NCI-H1417 (cell line): ENCODE data around the gene NXPE2.
A peak's percentile ranks its signal among the peaks of the same experiment; 100 is the strongest.
"Not testable (repeated sequence)": the region's sequence is repeated elsewhere in the genome, so short reads cannot be mapped to it uniquely, and the experiment has no call there.

Experiments used
- DNase-seq, 3 experiments: peaks; one replicate each; lab custom pipeline; 2025; lab: John Stamatoyannopoulos, UW

The NXPE2 gene

DNA sequence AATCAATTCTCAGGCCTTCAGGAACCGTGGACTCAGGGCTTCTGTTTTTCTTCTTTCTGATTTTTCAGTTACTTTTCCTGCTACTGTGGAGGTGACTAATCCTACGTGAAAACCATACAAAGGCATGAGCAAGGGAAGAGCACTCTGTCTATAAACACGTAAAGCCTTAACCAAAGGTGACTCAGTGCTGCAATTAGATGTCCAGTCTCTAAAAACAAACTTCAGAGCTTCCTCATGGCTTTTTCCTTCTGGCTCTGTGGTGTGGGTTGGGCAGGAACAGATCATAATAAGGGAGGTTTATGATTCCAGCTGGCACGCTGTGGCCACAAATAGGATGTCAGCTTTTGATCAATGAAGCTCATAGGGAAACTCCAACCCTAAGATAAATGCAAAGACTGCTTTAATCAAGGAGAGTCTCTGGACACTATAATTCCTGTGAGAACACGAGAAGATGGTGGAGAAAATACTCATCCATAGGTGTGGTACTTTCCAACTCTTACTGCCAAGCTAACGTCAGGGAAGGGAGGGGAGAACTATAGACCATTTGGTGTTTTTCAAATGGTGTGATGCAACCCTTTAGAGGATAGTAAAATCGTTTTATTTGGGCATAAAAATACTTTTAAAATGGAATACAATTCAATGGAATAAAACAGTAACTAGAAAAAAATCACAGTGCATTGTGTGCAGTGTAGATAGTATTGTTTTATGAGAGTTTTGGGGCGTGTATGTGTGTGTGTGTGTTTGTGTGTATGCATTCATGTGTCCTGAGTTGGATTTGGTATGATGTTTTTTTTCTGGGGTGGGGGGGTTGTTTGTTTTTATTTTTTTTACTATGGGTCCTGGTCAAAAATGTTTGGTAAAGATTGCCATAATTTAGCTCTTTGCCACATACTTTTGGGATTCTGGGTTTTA lies at the start of gene NXPE2:
TSS of gene NXPE2 (plus strand) at position 403 of the 912 bp plus-strand sequence. CDS start at position 452, 49 bp downstream.
- DNase-seq: no peak

DNA sequence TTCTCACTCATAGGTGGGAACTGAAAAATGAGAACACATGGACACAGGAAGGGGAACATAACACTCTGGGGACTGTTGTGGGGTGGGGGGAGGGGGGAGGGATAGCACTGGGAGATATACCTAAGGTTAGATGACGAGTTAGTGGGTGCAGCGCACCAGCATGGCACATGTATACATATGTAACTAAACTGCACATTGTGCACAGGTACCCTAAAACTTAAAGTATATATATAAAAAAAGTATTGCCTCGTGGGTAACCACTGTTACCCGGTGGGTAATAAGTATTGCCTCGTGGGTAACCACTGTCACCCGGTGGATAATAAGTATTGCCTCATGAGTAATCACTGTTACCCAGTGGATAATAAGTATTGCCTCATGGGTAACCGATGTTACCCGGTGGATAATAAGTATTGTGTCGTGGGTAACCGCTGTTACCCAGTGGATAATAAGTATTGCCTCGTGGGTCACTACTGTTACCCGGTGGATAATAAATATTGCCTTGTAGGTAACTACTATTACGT lies 46.8 kb upstream of the NXPE2 start:
- DNase-seq: not testable (repeated sequence)

DNA sequence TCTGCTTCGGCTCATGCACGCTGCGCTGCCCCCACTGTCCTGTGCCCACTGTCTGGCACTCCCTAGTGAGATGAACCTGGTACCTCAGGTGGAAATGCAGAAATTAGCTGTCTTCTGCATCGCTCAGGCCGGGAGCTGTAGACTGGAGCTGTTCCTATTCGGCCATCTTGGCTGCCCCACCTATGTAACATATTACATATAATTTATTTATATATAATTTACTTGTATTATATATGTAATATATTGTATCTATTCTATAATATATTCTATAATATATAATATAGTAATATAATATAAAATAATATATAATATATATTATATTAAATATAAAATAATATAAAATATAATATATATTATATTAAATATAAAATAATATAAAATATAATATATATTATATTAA lies 38.9 kb upstream of the NXPE2 start:
- DNase-seq: not testable (repeated sequence)

DNA sequence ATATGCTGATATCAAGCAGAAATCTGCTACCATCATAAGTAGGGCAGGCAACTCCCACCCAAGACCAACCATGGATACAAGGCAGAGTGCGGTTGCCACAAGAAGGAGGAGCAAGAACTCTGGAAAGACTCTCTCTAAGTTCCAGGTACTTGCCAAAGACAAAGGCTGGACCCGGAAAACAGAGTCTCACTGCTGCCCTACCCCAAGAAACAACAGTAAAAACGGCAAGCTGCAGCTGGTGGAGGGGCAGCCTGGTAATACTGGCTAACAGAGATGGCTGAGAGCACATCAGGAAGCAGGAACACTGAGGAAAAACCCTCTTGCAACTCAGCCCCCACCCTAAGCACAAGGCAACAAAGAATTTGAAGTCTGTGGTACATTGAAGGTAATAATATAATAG lies 27.7 kb upstream of the NXPE2 start:
- no peak for DNase-seq

DNA sequence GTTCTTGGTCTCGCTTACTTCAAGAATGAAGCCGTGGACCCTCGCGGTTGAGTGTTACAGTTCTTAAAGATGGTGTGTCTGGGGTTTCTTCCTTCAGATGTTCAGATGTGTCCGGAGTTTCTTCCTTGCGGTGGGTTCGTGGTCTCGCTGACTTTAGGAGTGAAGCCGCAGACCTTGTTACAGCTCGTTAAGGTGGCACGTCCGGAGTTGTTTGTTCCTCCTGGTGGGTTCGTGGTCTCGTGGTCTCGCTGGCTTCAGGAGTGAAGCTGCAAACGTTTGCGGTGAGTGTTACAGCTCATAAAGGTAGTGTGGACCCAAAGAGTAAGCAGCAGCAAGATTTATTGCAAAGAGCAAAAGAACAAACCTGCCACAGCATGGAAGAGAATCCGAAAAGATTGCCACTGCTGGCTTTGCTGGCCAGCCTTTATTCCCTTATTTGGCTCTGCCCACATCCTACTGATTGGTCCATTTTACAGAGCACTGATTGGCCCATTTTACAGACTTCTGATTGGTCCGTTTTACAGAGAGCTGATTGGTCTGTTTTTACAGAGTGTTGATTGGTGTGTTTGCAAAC lies 27.1 kb upstream of the NXPE2 start:
- DNase-seq: no peak

DNA sequence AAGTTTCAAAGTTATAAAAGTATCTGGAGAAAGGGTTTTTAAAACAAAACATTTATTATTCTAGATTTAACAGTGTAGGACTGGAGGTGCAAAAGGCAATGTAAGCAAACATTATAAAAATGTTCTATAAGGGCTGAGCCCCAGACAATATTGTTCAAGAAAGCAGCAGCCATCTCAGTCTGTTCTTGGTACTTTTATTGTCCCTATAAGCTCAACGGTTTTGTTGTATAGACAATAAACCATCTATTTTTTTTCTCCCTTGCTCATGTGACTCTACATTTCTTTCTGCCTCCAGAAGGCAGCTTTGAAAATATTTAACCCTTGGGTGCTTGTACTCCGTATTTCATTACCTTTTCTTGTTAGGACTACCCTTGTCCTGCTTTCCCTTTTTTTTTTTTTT lies 25.2 kb upstream of the NXPE2 start:
- no peak for DNase-seq

DNA sequence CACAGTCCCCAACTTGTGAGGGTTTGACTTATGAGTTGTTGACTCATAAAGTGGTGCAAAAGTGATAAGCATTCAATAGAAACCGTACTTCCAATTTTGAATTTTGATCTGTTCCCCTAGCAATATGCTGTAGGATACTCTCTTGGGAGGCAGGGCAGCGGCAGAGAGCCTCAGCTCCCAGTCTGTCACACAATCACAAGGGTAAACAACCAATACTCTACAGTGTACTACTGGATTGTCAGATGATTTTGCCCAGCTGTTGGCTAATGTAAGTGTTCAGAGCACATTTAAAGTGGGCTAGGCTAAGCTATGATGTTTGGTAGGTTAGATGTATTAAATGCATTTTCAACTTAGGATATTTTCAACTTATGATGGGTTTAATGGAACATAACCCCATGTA lies 13.7 kb upstream of the NXPE2 start:
- DNase-seq: no peak

DNA sequence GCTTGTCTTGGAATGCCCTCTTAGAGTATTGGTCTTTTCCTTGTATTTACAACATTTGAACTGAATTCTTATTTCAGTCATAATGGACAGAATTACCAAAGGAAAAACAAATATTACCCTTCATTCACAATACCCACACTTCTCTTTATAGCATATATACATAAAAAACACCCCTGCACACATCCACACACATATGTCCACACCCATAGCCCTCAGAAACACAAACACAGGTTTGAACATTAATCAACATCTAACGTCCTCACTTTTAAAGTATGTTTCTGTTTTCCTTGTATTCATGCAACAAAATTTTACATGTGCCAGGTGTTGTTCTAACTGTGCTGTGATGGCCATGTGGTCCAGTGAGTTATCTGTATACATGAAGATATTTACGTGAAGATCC lies 11.6 kb upstream of the NXPE2 start:
- DNase-seq: no peak

DNA sequence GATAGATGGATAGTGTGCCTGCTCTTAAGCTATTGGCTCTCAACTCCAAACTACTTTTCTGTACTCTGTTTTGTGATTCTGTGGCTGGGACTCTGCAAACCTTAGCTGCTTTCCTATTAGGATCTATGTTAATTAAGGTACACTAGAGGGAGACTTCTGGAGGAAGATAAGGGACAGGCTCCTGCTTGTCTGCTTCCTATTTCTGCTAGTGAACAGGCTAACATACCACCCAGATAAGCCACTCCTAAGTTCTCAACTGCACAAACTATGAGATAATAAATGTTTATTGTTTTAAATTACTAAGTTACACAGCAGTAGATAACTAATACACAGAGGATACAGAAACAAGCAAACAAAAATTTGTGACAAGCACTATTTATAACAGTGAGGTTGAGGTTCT lies 10.2 kb upstream of the NXPE2 start:
- no peak for DNase-seq

DNA sequence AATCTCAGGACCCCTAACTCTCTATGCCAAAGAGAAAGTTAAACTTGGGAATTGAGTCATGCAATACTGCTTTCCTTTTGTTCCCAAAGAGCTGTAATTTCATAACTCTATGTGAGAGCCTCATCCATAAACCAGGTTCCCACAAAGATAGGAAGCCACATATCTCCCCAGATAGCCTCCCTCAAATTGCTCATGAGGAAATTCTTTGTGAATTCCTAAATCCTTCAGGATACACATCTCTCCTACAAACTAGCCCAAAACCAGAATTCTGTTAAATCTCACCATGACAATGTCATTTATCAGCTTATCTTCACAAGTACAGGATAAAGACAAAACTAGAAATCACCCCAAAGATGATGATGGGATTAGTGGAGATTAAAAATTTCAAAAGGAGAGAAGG lies 4.7 kb upstream of the NXPE2 start:
- DNase-seq: no peak

DNA sequence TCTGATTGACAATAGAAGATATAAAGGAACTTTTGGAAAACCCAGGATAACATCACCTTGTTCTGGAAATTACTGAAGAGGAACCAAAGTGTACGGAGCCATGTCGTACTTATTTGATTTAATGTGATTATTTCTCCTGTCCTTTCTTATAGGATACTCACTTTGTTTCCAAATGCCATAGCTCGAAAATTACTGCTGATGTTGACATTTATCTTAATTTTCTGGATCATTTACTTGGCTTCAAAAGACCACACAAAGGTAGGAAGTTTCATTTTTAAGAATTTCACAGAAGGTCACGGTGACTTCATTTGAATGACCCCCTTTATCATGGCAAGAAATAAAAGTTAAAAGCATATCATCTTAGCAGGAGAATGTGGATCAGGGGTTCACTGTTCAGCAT lies 1.2 kb downstream of the NXPE2 start:
- DNase-seq: no peak

DNA sequence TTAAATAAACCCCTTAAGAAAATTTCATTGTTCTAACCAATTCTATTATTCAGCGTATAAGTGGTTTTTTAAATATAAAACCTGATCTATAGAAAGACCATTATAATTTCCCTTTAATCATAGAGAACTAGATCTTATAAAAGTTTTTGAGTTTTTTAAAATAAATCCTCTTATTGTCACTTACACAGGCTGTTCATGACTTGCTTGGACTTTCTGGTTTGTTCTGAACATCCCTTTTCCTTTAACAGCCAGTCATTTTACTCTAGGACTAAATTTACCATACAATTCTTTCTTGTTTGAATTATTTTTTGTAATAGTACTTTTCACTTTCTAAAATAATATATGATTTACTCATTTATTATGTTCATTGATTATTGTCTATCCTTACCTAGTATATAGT lies 4.7 kb downstream of the NXPE2 start:
- DNase-seq: no peak

DNA sequence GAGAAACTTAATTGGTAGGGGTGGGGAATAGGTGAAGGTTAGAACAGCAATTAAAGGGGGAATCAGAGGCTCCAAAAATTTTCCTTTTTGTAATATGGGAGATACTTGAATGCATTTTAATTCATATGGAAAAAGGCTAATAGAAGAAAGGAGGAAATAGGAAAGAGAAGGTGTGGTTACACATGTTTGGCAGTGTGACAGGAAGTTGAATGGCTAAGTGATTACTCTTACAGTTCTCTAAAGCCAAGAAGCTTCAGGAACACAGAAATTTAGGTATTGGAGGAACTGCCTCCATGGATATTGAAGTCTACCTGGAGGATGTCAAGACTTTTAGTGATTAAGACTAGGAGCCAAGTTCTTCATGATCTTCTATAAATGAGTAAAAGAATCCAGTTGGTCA lies 6.3 kb downstream of the NXPE2 start:
- no peak for DNase-seq

DNA sequence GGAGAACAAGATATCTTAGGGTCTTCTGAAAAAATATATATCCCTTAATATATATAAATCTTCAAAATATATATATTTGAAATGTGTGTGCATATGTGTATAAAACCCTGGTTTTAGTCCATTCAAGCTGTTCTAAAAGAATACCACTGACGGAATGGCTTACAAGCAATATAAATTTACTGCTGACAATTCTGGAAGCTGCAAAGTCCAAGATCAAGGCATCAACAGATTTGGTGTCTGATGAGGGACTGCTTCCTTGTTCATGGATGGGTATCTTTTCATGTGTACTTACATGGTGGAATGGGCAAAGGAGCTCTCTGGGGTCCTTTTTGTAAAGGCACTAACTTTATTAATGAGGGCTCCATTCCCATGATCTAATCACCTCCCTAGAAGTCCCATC lies 6.8 kb downstream of the NXPE2 start:
- DNase-seq: no peak

DNA sequence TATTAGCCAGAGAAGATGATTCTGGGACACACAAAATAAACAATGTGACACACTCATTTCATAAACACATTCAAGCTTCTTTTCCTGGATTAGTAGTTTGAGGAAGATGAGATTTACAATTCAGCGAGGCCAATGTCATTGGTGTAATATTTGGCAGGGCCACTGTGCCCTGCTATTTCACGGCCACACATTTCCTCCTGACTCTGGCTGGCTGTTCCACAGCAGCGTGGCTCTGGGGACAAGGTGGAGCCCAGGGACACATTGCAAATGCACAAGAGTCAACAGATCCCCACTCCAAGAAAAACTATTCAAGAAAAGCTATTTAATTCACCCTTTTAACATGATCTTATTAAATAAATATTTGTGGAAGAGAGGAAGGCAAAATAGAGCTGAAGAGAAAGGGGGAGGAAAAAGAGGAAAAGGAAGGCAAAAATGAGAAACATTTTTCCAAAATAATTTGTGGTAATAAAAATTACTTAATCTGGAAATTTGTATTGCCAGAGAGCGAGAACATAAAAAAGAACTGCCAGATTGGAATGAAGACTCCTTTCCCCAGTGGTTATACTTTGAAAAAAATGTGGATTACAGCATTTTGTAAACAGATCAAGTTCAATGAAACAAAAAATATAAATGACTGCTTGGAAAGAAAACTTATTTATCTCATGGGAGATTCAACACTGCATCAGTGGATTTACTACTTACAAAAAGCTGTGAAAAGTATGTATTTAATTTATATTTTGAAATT lies 27.1 kb downstream of the NXPE2 start:
- DNase-seq: no peak

DNA sequence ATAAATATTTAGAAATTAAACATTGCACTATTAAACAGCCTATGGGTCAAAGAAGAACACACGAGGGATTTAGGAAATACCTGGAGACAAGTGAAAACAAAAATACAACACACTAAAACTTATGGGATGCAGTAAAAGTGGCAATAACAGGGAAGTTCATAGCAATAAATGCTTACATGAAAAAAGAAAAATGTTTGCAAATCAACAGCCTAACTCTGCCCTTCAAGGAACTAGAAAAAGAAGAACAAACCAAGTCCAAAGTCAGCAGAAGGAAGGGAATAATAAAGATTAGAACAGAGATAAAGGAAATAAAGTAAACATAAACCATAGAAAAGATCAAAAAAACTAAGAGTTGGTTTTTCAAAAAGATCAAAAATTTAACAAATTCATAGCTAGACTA lies 31.6 kb downstream of the NXPE2 start:
- no peak for DNase-seq

DNA sequence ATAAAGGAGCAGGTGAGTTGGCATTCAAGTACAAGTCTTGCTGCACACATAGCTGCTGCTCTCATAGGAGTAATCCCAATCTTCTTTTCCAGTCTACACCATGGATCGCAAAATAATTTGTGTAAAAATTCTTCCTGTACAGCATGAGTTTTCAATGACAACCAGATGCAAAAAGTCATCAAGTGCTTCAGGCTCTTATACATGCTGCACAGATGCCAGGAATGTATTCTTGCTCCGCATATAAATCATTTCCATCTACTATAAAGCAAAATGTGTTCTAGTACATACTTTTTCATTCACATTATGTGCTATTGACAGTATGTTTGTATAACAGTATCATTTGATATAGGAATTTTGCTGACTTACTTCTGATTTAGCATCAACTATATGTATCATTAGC lies 35.4 kb downstream of the NXPE2 start:
- DNase-seq: no peak

DNA sequence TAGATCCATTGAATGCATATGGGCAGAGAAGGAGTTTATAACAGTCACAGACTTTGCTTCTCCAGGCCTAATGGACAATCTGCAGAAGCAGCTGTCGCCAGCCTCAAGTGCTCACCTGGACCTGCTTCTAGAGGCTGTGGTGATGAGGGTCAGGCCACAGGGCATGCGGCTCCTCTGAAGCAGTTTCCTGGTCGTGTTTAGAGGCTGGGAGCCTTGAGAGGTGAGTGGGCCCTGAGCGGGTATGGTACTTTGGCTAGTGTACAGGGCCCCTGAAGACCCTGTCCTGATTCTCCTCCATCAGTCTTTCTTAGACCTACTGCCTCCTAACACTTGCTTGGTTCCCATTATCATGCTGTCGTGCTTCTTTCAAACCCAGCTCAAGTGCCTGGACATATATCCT lies 41.2 kb downstream of the NXPE2 start:
- DNase-seq: no peak

DNA sequence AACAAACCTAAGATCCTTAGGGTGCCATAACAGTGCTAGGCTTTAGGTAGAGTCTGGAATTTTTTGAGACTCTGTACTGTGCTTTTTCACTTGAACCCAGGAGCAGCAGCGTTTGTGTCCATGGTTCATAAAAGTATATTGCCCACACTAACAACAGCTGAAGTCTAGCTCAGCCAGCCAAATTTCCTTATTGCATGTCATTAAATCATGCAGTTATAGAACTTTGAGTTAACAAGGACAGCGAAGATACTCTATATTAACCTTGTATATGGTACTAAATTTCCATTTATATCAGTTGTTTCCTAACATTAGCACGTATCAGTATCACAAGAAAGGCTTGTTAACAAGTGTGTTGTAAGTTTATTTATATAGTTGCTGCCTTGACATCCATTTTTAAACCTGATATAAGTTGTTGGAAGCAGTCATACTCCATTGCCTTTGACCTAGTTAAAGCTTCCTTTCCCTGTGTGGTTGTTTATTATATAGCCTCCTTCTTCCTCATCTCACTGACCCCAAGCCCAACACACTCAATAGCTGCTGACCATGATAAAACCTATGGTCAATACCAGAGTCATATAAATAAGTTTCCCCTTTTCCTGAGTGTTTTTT lies 46.7 kb downstream of the NXPE2 start:
- DNase-seq: no peak

DNA sequence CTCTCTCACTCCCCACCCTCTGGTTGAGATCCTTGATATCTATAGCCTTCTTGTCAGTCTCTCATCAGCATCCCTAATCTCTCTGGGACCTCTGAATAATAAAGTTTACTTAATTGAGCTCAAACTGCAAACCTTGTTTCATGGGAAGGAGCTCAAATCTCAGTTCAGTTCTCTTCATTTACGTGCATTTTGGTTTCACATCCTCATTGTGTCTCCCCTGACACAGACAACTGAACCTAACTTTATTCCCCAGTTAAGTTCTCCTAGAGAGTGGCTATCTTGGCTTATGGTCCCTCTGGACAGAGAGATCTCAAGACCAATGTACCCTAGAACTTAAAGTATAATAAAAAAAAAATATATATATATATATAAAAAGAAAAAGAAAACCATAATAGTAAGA lies 47.3 kb downstream of the NXPE2 start:
- no peak for DNase-seq

DNA sequence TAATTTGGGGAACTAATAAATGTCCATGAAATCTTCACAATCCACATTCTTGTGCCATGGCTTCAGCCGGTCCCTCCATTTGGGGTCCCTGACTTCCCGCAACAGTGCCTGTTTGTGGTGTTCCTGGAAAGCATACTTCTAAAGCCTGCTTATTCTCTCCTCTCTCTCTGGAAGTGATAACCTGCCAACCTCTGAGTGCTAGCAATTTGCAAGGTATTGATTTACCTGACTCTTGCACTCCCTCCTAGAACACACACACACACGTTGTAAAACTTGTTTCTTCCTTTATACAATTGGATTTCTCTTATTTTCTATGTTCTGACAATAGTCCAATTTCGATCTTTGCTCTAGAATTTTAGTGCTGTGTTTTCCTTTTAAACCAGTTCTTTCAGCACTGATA lies 58.5 kb downstream of the NXPE2 start:
- DNase-seq: no peak

DNA sequence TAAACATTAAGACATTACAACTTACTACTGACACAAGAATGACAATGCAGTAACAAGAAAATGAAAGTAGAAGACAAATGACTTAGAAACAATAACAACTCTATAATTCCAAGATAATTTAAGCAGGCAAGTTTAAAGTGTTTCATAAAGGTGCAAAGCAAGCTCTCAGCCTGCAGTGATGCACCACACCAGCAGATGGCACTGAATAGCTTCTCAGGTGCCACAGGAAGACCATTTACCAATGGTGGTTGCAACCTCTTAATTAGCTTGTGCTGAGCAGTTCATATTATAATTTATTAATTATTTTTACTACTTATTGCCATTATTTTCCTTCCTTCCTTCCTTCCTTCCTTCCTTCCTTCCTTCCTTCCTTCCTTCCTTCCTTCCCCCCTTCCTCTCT lies 60.6 kb downstream of the NXPE2 start:
- DNase-seq: peak; percentile 60 to 85 (median 66)
